Measurements from ENCODE around the gene PER2.
A peak's percentile ranks its signal among the peaks of the same experiment; 100 is the strongest.

Gene PER2

DNA sequence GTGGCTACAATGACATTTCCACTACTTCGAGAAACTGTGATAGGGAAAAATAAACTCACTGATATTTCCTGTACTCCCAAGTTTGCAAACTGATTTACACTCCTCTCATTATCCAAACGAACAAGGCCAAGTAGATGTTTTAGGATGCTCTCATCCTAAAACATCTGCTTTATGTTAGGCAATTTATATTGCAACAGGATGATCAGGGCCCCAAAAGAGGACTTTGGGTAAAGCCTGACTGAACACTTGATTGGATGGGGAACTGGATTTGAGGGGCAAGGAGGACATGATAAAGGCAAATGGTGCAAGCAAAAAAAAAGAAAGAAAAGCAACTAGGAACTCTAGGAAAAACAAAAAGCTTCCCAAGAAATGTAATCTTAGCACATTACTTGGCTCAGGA is 46.4 kb downstream of the PER2 start:
- Histone ChIP-seq H2AFZ (ENCODE audit: insufficient read depth, low read length, poor library complexity) (no peak overlapping the region), H3K4ac (ENCODE audit: low read depth, low read length) (no peak overlapping the region), H3K9me3 (ENCODE audit: insufficient read depth, low read depth, low read length) (peaks cover 4% of the 10 kb centered on the region), H3K23ac (ENCODE audit: low read length) (no peak overlapping the region), H3K27me3 (ENCODE audit: insufficient read depth, low read length) (peaks cover 29% of the 10 kb centered on the region), H3K4me1 (ENCODE audit: control insufficient read depth in 1 of 2, insufficient read depth in 2 of 2, low read length in 2 of 2) (peaks cover 0 to 13% of the 10 kb centered on the region in 2 experiments), H3K4me2 (ENCODE audit: low read length) (no peak overlapping the region), H2BK5ac (ENCODE audit: low read depth, low read length, poor library complexity) (no peak overlapping the region), H3K36me3 (ENCODE audit: control insufficient read depth in 1 of 2, insufficient read depth in 2 of 2, low read length in 2 of 2) (no peaks in the 10 kb centered on the region), H2BK12ac (ENCODE audit: low read length) (no peak overlapping the region), H3K9ac (ENCODE audit: low read length) (no peak overlapping the region), H4K8ac (ENCODE audit: low read depth, low read length) (no peak overlapping the region), H3K4me3 (ENCODE audit: low read depth, low read length) (no peak overlapping the region), H3K79me2 (ENCODE audit: control insufficient read depth, insufficient read depth, low read length, poor library complexity) (peaks cover 2% of the 10 kb centered on the region), H3K18ac (ENCODE audit: low read length) (no peak overlapping the region), H4K91ac (ENCODE audit: low read depth, low read length) (no peak overlapping the region), H2BK120ac (ENCODE audit: insufficient read depth, low read length, poor library complexity) (no peak overlapping the region), H3K79me1 (ENCODE audit: low read length) (peaks cover 3% of the 10 kb centered on the region), H4K12ac (ENCODE audit: low read depth, low read length) (no peak overlapping the region), H2AK5ac (ENCODE audit: low read length) (no peak overlapping the region), H3K27ac (ENCODE audit: low read depth, low read length) (no peak overlapping the region), H3K14ac (ENCODE audit: low read length) (no peak overlapping the region)
- WGBS (ENCODE audit: extremely low coverage, insufficient coverage, insufficient read length): no CpG with 5 or more reads among the region's 2 CpGs
- no peak for DNase-seq

DNA sequence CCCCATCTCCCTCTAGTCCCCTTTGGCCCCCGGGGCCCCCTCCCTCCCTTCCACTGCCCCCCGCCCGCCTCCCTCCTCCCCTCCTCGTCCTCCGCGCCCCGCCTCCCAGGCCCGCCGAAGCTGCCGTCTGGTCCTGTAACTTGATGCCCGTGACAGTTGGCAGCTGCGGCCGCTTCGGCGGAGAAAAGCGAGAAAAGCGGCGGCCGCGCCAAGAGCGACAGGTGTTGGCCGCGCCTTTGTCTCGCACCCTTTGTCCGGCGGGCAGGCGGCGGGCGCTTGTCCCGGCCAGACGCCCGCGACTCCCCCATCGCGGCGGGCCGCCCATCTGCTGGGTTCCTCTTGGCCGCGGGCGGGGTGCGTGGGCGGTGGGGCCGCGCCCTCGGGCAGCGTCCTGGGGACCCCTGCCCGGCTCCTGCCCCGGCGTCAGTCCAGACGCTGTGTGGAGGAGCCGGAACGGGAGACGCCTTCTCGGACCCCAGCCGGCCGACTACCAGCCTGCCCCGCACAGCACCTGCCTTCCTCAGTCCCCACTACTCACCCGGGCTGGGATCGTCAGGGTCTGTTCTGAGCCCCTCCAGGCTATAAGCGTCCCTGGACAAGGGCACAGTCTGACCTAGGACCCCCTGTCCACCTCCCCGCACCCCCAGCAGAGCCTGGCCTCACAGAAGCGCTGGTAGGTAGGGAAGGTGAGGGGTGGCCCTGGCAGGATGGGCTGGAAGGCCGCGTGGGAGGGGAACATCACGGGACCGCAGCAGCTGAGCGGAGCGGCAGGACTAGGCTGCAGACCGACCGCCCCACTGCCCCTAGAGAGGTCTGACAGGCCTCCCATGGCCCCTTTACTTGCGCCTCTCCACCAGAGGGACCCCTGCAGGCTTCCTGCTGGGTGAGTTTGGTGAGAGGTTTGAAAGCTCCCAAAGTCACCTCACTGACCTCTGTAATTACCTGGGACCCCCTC is 47.4 kb downstream of the PER2 start:
- no CpG with 5 or more reads among the region's 71 CpGs for WGBS (ENCODE audit: extremely low coverage, insufficient coverage, insufficient read length)

DNA sequence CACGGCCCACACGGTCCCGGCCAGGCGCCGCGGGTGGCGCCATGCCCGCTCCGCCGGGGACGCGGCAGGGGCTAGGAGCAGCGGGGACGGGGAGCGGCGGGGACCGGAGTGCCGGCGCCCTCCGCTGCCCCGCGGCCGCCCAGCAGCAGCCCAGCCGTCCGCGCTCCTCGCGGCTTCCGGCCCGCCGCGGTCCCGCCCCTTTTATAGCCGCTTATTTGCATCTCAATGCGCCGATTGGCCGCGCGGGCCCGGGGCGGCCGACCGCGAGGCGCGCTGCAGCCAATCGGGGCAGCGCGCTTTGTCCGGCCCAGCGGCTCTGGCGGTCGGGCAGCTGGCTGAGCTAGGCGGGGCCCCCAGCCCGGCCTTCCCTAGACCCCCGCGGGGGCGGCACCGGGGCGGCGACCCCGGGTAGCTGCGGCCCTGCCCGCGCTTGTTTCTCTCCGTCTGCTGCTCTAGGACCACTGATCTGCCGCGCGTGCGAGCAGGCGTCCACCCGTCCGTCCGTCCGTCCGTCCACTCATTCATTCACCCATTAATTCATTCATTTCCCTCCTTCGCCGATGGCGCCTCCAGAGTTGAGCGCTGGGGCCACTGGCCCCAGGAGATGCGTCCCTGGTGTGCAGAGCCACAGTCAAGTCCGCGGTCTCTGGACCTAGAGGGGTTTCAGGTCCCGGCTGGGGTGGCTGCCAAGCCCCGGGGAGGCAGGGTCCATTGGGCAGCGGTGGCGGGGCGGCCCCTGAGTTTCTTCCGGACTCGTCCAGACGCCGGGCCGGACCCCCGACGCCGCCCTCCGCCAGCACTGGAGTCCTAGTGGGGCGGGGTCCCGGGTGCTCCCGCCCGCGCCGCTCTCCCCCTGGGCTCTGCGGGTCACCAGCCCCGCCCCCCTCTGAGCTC is 48.3 kb downstream of the PER2 start, which contains the start of gene HES6:
HES6 (minus strand) TSS at position 176 of the 894 bp plus-strand sequence; CDS start at position 43, 133 bp downstream.
- Histone ChIP-seq H3K9me3 (ENCODE audit: insufficient read depth, low read depth, low read length) (peaks cover 8% of the 10 kb centered on the region), H3K79me2 (ENCODE audit: control insufficient read depth, insufficient read depth, low read length, poor library complexity) (peaks cover 2% of the 10 kb centered on the region), H3K27ac (ENCODE audit: low read depth, low read length) (no peak within 1 kb of the TSS), H3K4me3 (ENCODE audit: low read depth, low read length) (peak within 1 kb of the TSS; percentile 86), H4K91ac (ENCODE audit: low read depth, low read length) (no peak within 1 kb of the TSS), H3K18ac (ENCODE audit: low read length) (peak within 1 kb of the TSS; percentile 77), H3K4ac (ENCODE audit: low read depth, low read length) (peak within 1 kb of the TSS; percentile 37), H3K4me2 (ENCODE audit: low read length) (peak within 1 kb of the TSS; percentile 97), H2AFZ (ENCODE audit: insufficient read depth, low read length, poor library complexity) (peak within 1 kb of the TSS; percentile 92), H2BK120ac (ENCODE audit: insufficient read depth, low read length, poor library complexity) (no peak within 1 kb of the TSS), H4K8ac (ENCODE audit: low read depth, low read length) (peak within 1 kb of the TSS; percentile 75), H3K9ac (ENCODE audit: low read length) (peak within 1 kb of the TSS; percentile 39), H3K14ac (ENCODE audit: low read length) (peak within 1 kb of the TSS; percentile 66), H2BK5ac (ENCODE audit: low read depth, low read length, poor library complexity) (no peak within 1 kb of the TSS), H3K79me1 (ENCODE audit: low read length) (peaks cover 3% of the 10 kb centered on the region), H3K36me3 (ENCODE audit: control insufficient read depth in 1 of 2, insufficient read depth in 2 of 2, low read length in 2 of 2) (no peaks in the 10 kb centered on the region), H3K4me1 (ENCODE audit: control insufficient read depth in 1 of 2, insufficient read depth in 2 of 2, low read length in 2 of 2) (peaks cover 0 to 13% of the 10 kb centered on the region in 2 experiments), H3K27me3 (ENCODE audit: insufficient read depth, low read length) (peaks cover 29% of the 10 kb centered on the region), H4K12ac (ENCODE audit: low read depth, low read length) (peak within 1 kb of the TSS; percentile 55), H3K23ac (ENCODE audit: low read length) (no peak within 1 kb of the TSS), H2AK5ac (ENCODE audit: low read length) (no peak within 1 kb of the TSS), H2BK12ac (ENCODE audit: low read length) (peak within 1 kb of the TSS; percentile 38)
- WGBS (ENCODE audit: extremely low coverage, insufficient coverage, insufficient read length): no CpG with 5 or more reads among the region's 105 CpGs
- DNase-seq: peak; percentile 82 to 91

More for the DNA sequence above, 47.4 kb downstream of the PER2 start:
- Histone ChIP-seq H2BK120ac (ENCODE audit: insufficient read depth, low read length, poor library complexity) (no peak overlapping the region), H3K27me3 (ENCODE audit: insufficient read depth, low read length) (peaks cover 29% of the 10 kb centered on the region), H3K36me3 (ENCODE audit: control insufficient read depth in 1 of 2, insufficient read depth in 2 of 2, low read length in 2 of 2) (no peaks in the 10 kb centered on the region), H4K91ac (ENCODE audit: low read depth, low read length) (no peak overlapping the region), H3K14ac (ENCODE audit: low read length) (no peak overlapping the region), H3K9me3 (ENCODE audit: insufficient read depth, low read depth, low read length) (peaks cover 4% of the 10 kb centered on the region), H3K4me1 (ENCODE audit: control insufficient read depth in 1 of 2, insufficient read depth in 2 of 2, low read length in 2 of 2) (peaks cover 0 to 13% of the 10 kb centered on the region in 2 experiments), H3K23ac (ENCODE audit: low read length) (no peak overlapping the region), H3K27ac (ENCODE audit: low read depth, low read length) (no peak overlapping the region), H4K12ac (ENCODE audit: low read depth, low read length) (no peak overlapping the region), H2BK12ac (ENCODE audit: low read length) (no peak overlapping the region), H3K18ac (ENCODE audit: low read length) (no peak overlapping the region), H3K4me3 (ENCODE audit: low read depth, low read length) (no peak overlapping the region), H3K9ac (ENCODE audit: low read length) (no peak overlapping the region), H2AFZ (ENCODE audit: insufficient read depth, low read length, poor library complexity) (no peak overlapping the region), H3K4ac (ENCODE audit: low read depth, low read length) (no peak overlapping the region), H3K79me2 (ENCODE audit: control insufficient read depth, insufficient read depth, low read length, poor library complexity) (peaks cover 2% of the 10 kb centered on the region), H3K79me1 (ENCODE audit: low read length) (peaks cover 3% of the 10 kb centered on the region), H2AK5ac (ENCODE audit: low read length) (no peak overlapping the region), H4K8ac (ENCODE audit: low read depth, low read length) (no peak overlapping the region), H3K4me2 (ENCODE audit: low read length) (peak overlapping the region; percentile 87), H2BK5ac (ENCODE audit: low read depth, low read length, poor library complexity) (no peak overlapping the region)
- peak; percentile 11 to 45 for DNase-seq

DNA sequence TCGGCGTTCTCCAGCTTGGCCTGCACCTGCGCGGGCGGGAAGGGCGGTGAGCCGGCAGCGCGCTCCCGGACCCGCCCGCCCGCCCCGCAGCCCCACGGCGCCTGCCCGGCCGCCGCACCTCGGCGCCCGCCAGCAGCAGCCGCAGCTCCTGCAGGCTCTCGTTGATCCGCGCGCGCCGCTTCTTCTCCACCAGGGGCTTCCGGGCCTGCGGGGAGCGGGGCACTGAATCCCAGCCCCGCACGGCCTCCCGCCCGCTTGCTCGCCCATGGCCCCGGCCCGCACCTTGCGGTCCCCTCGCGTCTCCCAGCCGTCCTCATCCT is 48.9 kb downstream of the PER2 start:
- H3K27me3 ChIP-seq (ENCODE audit: insufficient read depth, low read length): peaks cover 29% of the 10 kb centered on the region
- H3K36me3 ChIP-seq (ENCODE audit: control insufficient read depth in 1 of 2, insufficient read depth in 2 of 2, low read length in 2 of 2): no peaks in the 10 kb centered on the region
- peak overlapping the region; percentile 86 for H3K4me3 ChIP-seq (ENCODE audit: low read depth, low read length)
- H4K12ac ChIP-seq (ENCODE audit: low read depth, low read length): peak overlapping the region; percentile 55
- WGBS (ENCODE audit: extremely low coverage, insufficient coverage, insufficient read length): no CpG with 5 or more reads among the region's 43 CpGs
- H3K4me2 ChIP-seq (ENCODE audit: low read length): peak overlapping the region; percentile 97
- H4K8ac ChIP-seq (ENCODE audit: low read depth, low read length): no peak overlapping the region
- peak in 1 of 2 donors; percentile 27 for DNase-seq
- H3K9me3 ChIP-seq (ENCODE audit: insufficient read depth, low read depth, low read length): peaks cover 8% of the 10 kb centered on the region
- peak overlapping the region; percentile 77 for H3K18ac ChIP-seq (ENCODE audit: low read length)
- no peak overlapping the region for H3K27ac ChIP-seq (ENCODE audit: low read depth, low read length)
- peak overlapping the region; percentile 92 for H2AFZ ChIP-seq (ENCODE audit: insufficient read depth, low read length, poor library complexity)
- no peak overlapping the region for H2BK12ac ChIP-seq (ENCODE audit: low read length)
- H2BK120ac ChIP-seq (ENCODE audit: insufficient read depth, low read length, poor library complexity): no peak overlapping the region
- peaks cover 4% of the 10 kb centered on the region for H3K79me1 ChIP-seq (ENCODE audit: low read length)
- H3K9ac ChIP-seq (ENCODE audit: low read length): no peak overlapping the region
- H2AK5ac ChIP-seq (ENCODE audit: low read length): no peak overlapping the region
- no peak overlapping the region for H4K91ac ChIP-seq (ENCODE audit: low read depth, low read length)
- no peak overlapping the region for H3K4ac ChIP-seq (ENCODE audit: low read depth, low read length)
- H3K23ac ChIP-seq (ENCODE audit: low read length): no peak overlapping the region
- peaks cover 2% of the 10 kb centered on the region for H3K79me2 ChIP-seq (ENCODE audit: control insufficient read depth, insufficient read depth, low read length, poor library complexity)
- peaks cover 0 to 14% of the 10 kb centered on the region in 2 experiments for H3K4me1 ChIP-seq (ENCODE audit: control insufficient read depth in 1 of 2, insufficient read depth in 2 of 2, low read length in 2 of 2)
- H3K14ac ChIP-seq (ENCODE audit: low read length): peak overlapping the region; percentile 66
- H2BK5ac ChIP-seq (ENCODE audit: low read depth, low read length, poor library complexity): no peak overlapping the region

Measured in trophoblast cell (in vitro differentiated cells and primary cell).